Activated gamma-delta T cell (primary cell): ENCODE measurements around the gene PHTF1.
"Not testable (repeated sequence)": the region's sequence is repeated elsewhere in the genome, so short reads cannot be mapped to it uniquely, and the experiment has no call there.

Experiments
- DNase-seq: peaks from one replicate; lab custom pipeline; 2025; lab: John Stamatoyannopoulos, UW

PHTF1 gene

GRCh38 chr1:113777561-113777960 lies 18.3 kb upstream of the PHTF1 start:
- DNase-seq: no peak

GRCh38 chr1:113770031-113770430 lies 10.7 kb upstream of the PHTF1 start:
- DNase-seq: no peak

GRCh38 chr1:113769601-113769970 lies 10.3 kb upstream of the PHTF1 start:
- DNase-seq: no peak

GRCh38 chr1:113768916-113769600 lies 9.8 kb upstream of the PHTF1 start:
- DNase-seq: no peak

- DNase-seq: no peak
Observed at GRCh38 chr1:113765306-113766230, 6.3 kb upstream of the PHTF1 start.

GRCh38 chr1:113763661-113764060 lies 4.4 kb upstream of the PHTF1 start:
- DNase-seq: no peak

GRCh38 chr1:113761937-113762336 lies 2.7 kb upstream of the PHTF1 start:
- DNase-seq: no peak

- DNase-seq: no peak
Observed at GRCh38 chr1:113760102-113761080, 1.1 kb upstream of the PHTF1 start.

- DNase-seq: peak; percentile 48
Observed at GRCh38 chr1:113758631-113759332, 504 bp downstream of the PHTF1 start.

- no peak for DNase-seq
Observed at GRCh38 chr1:113756461-113756860, 2.8 kb downstream of the PHTF1 start.

- DNase-seq: not testable (repeated sequence)
Observed at GRCh38 chr1:113753333-113753732, 6.0 kb downstream of the PHTF1 start.

- DNase-seq: no peak
Observed at GRCh38 chr1:113751516-113751915, 7.8 kb downstream of the PHTF1 start.

GRCh38 chr1:113751114-113751513 lies 8.2 kb downstream of the PHTF1 start:
- DNase-seq: no peak

GRCh38 chr1:113749402-113749801 lies 9.9 kb downstream of the PHTF1 start:
- no peak for DNase-seq

GRCh38 chr1:113747376-113747775 lies 11.9 kb downstream of the PHTF1 start:
- no peak for DNase-seq

GRCh38 chr1:113745425-113745824 lies 13.9 kb downstream of the PHTF1 start:
- DNase-seq: no peak

- no peak for DNase-seq
Observed at GRCh38 chr1:113744114-113744513, 15.2 kb downstream of the PHTF1 start.

GRCh38 chr1:113742515-113742914 lies 16.8 kb downstream of the PHTF1 start:
- DNase-seq: no peak

GRCh38 chr1:113734357-113735055 lies 24.8 kb downstream of the PHTF1 start:
- DNase-seq: no peak

GRCh38 chr1:113732802-113733201 lies 26.5 kb downstream of the PHTF1 start:
- no peak for DNase-seq

GRCh38 chr1:113721010-113721409 lies 38.3 kb downstream of the PHTF1 start:
- DNase-seq: no peak
